Measurements from ENCODE around the gene RFX5. TPM values are rescaled to one million over a fixed set of nuclear protein-coding genes. Genes with fewer than 3 reads are reported as not detected.

RFX5 gene
- total and polyA plus RNA-seq, 7 donors = 12.0 to 67.9 (median 46.6) TPM

DNA sequence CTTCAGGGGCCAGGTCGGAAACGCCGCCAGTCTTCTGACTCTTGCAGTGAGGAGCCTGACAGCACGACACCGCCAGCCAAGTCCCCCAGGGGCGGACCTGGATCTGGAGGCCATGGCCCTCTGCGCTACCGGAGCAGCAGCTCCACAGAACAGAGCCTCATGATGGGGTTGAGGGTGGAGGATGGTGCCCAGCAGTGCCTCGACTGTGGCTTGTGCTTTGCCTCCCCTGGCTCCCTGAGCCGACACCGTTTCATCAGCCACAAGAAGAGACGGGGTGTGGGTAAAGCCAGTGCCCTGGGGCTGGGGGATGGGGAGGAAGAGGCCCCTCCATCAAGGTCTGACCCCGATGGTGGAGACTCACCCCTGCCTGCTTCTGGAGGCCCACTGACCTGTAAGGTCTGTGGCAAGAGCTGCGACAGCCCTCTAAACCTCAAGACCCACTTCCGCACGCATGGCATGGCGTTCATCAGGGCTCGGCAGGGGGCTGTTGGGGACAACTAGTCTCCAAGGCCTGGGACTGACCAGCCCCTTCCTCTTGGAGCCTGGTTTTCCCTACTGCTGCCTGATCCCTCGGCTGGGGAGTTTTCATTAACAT is 56.2 kb downstream of the RFX5 start:
- Histone ChIP-seq H3K27me3 (no peaks in the 10 kb centered on the region), H3K27ac (no peak overlapping the region), H3K36me3 (peaks cover 75 to 100% (median 89%) of the 10 kb centered on the region in 4 donors), H3K4me3 (no peak overlapping the region), H3K9me3 (no peaks in the 10 kb centered on the region), H3K4me1 (peaks cover 0 to 8% (median 0%) of the 10 kb centered on the region in 4 donors)
- intact Hi-C loops (cut with DNase I) = no loop called here
- no peak for DNase-seq
- TF ChIP-seq POLR2AphosphoS5 (IDR thresholded peaks at IDR 0.05) = peak in 1 of 4 donors; percentile 2
- TF ChIP-seq EP300 (IDR thresholded peaks at IDR 0.05) = no peak
- WGBS, 2 donors = 86 to 87% methylated on average over 19 of the region's 19 CpGs

Small RNA genes lying within 50 kb of the gene (small RNA-seq; reads per million reads assigned to genes)
- 0 to 0.12 (median 0) reads per million in 3 donors for gene RN7SL444P

Other genes starting within 250 kb of the RFX5 start
- 10 to 100 TPM in 2 of 4 donors, 1 to 10 TPM in 2; 5.0 to 20.6 (median 7.8) TPM for gene SEMA6C, start 200.6 kb downstream of the RFX5 start, total RNA-seq
- 1 to 10 TPM in 2 of 3 donors, under 1 TPM in 1; 0.23 to 4.1 (median 1.2) TPM for gene SEMA6C, start 200.6 kb downstream of the RFX5 start, polyA plus RNA-seq
- 1 to 10 TPM; 1.9 to 9.5 (median 7.5) TPM for gene TNFAIP8L2, start 190.6 kb downstream of the RFX5 start, total RNA-seq
- 10 to 100 TPM; 11.4 to 12.7 (median 12.6) TPM for gene TNFAIP8L2, start 190.6 kb downstream of the RFX5 start, polyA plus RNA-seq
- 10 to 100 TPM; 15.5 to 22.7 (median 19.0) TPM for gene LYSMD1, start 181.3 kb downstream of the RFX5 start, total RNA-seq
- gene LYSMD1, start 181.3 kb downstream of the RFX5 start, polyA plus RNA-seq = 1 to 10 TPM; 4.2 to 7.9 (median 7.8) TPM
- 10 to 100 TPM; 17.5 to 24.2 (median 19.8) TPM for gene SCNM1, start 181.1 kb downstream of the RFX5 start, total RNA-seq
- 10 to 100 TPM; 35.4 to 42.4 (median 35.6) TPM for gene SCNM1, start 181.1 kb downstream of the RFX5 start, polyA plus RNA-seq
- 1 to 10 TPM in 1 of 4 donors, not detected in 3; 1.1 TPM for gene TMOD4, start 171.3 kb downstream of the RFX5 start, total RNA-seq
- gene TMOD4, start 171.3 kb downstream of the RFX5 start, polyA plus RNA-seq = 1 to 10 TPM in 1 of 3 donors, under 1 TPM in 1, not detected in 1; 0.07 to 2.1 TPM
- gene VPS72, start 157.1 kb downstream of the RFX5 start, total RNA-seq = 10 to 100 TPM; 34.6 to 49.7 (median 44.8) TPM
- gene VPS72, start 157.1 kb downstream of the RFX5 start, polyA plus RNA-seq = 10 to 100 TPM; 24.0 to 36.2 (median 32.4) TPM
- gene PIP5K1A, start 148.7 kb downstream of the RFX5 start, total RNA-seq = 10 to 100 TPM; 33.2 to 51.5 (median 37.8) TPM
- 10 to 100 TPM in 2 of 3 donors, 1 to 10 TPM in 1; 9.6 to 23.7 (median 19.0) TPM for gene PIP5K1A, start 148.7 kb downstream of the RFX5 start, polyA plus RNA-seq
- 100 to 1,000 TPM; 138 to 194 (median 173) TPM for gene PSMD4, start 92.5 kb downstream of the RFX5 start, total RNA-seq
- gene PSMD4, start 92.5 kb downstream of the RFX5 start, polyA plus RNA-seq = 100 to 1,000 TPM; 111 to 176 (median 111) TPM
- gene ZNF687, start 65.0 kb downstream of the RFX5 start, total RNA-seq = 10 to 100 TPM; 17.6 to 24.2 (median 18.3) TPM
- gene ZNF687, start 65.0 kb downstream of the RFX5 start, polyA plus RNA-seq = 10 to 100 TPM in 2 of 3 donors, 1 to 10 TPM in 1; 6.6 to 16.6 (median 10.4) TPM
- gene PI4KB, start 19.8 kb downstream of the RFX5 start, total RNA-seq = 10 to 100 TPM; 57.6 to 75.2 (median 62.4) TPM
- gene PI4KB, start 19.8 kb downstream of the RFX5 start, polyA plus RNA-seq = 10 to 100 TPM; 25.2 to 42.0 (median 25.7) TPM
- 100 to 1,000 TPM in 3 of 4 donors, 10 to 100 TPM in 1; 95.8 to 142 (median 127) TPM for gene SELENBP1, start 25.5 kb upstream of the RFX5 start, total RNA-seq
- 1,000 to 10,000 TPM in 1 of 3 donors, 100 to 1,000 TPM in 2; 787 to 1,051 (median 895) TPM for gene SELENBP1, start 25.5 kb upstream of the RFX5 start, polyA plus RNA-seq
- gene PSMB4, start 52.3 kb upstream of the RFX5 start, total RNA-seq = 100 to 1,000 TPM; 237 to 277 (median 249) TPM
- 100 to 1,000 TPM; 321 to 362 (median 338) TPM for gene PSMB4, start 52.3 kb upstream of the RFX5 start, polyA plus RNA-seq
- gene POGZ, start 112.2 kb upstream of the RFX5 start, total RNA-seq = 10 to 100 TPM; 40.6 to 75.3 (median 46.4) TPM
- gene POGZ, start 112.2 kb upstream of the RFX5 start, polyA plus RNA-seq = 10 to 100 TPM in 1 of 3 donors, 1 to 10 TPM in 2; 7.2 to 24.6 (median 9.0) TPM
- 1 to 10 TPM in 1 of 4 donors, under 1 TPM in 3; 0.33 to 1.8 (median 0.62) TPM for gene CGN, start 164.1 kb upstream of the RFX5 start, total RNA-seq
- gene CGN, start 164.1 kb upstream of the RFX5 start, polyA plus RNA-seq = 100 to 1,000 TPM in 2 of 3 donors, 10 to 100 TPM in 1; 91.9 to 132 (median 115) TPM
- gene TUFT1, start 193.1 kb upstream of the RFX5 start, total RNA-seq = 10 to 100 TPM in 3 of 4 donors, 1 to 10 TPM in 1; 8.0 to 13.4 (median 11.5) TPM
- gene TUFT1, start 193.1 kb upstream of the RFX5 start, polyA plus RNA-seq = 10 to 100 TPM; 12.1 to 18.0 (median 16.8) TPM

All from sigmoid colon (tissue), 7 donors.